Measurements from ENCODE around the gene MX1.

The MX1 gene

GRCh38 chr21:41458121-41458520, 32.1 kb downstream of the MX1 start:
- no peak for DNase-seq (ENCODE audit: low read depth)

GRCh38 chr21:41458559-41458958, 32.5 kb downstream of the MX1 start:
- no peak overlapping the region for H3K4me3 ChIP-seq (ENCODE audit: low read depth, low read length)
- no peak for DNase-seq (ENCODE audit: low read depth)
- no peak for TF ChIP-seq CTCF (IDR thresholded peaks at IDR 0.05; ENCODE audit: control insufficient read depth, extremely low read depth, insufficient read depth)

More at GRCh38 chr21:41458121-41458520, 32.1 kb downstream of the MX1 start:
- no peak overlapping the region for H3K4me3 ChIP-seq (ENCODE audit: low read depth, low read length)
- no peak for TF ChIP-seq CTCF (IDR thresholded peaks at IDR 0.05; ENCODE audit: control insufficient read depth, extremely low read depth, insufficient read depth)

GRCh38 chr21:41459884-41460534, 34.0 kb downstream of the MX1 start:
- TF ChIP-seq CTCF (IDR thresholded peaks at IDR 0.05; ENCODE audit: control insufficient read depth, extremely low read depth, insufficient read depth), result no peak
- no peak overlapping the region for H3K4me3 ChIP-seq (ENCODE audit: low read depth, low read length)
- DNase-seq (ENCODE audit: low read depth), result no peak

- no peak overlapping the region for H3K4me3 ChIP-seq (ENCODE audit: low read depth, low read length)
- TF ChIP-seq CTCF (IDR thresholded peaks at IDR 0.05; ENCODE audit: control insufficient read depth, extremely low read depth, insufficient read depth), result peak; percentile 92
- DNase-seq (ENCODE audit: low read depth), result peak; percentile 65
These were observed 34.8 kb downstream of the MX1 start for GRCh38 chr21:41460578-41461527.

- no peak for DNase-seq (ENCODE audit: low read depth)
- no peak overlapping the region for H3K4me3 ChIP-seq (ENCODE audit: low read depth, low read length)
- TF ChIP-seq CTCF (IDR thresholded peaks at IDR 0.05; ENCODE audit: control insufficient read depth, extremely low read depth, insufficient read depth), result no peak
These were observed 39.2 kb downstream of the MX1 start for GRCh38 chr21:41465176-41465781.

GRCh38 chr21:41466024-41466820, 40.2 kb downstream of the MX1 start:
- no peak for DNase-seq (ENCODE audit: low read depth)
- TF ChIP-seq CTCF (IDR thresholded peaks at IDR 0.05; ENCODE audit: control insufficient read depth, extremely low read depth, insufficient read depth), result no peak
- H3K4me3 ChIP-seq (ENCODE audit: low read depth, low read length), result no peak overlapping the region
